ENCODE measurements around the gene SUPT4H1. TPM values are rescaled to one million over a fixed set of nuclear protein-coding genes. Genes with fewer than 3 reads are reported as not detected.
A peak's percentile ranks its signal among the peaks of the same experiment; 100 is the strongest.

The SUPT4H1 gene
- total RNA-seq, 1 experiment from 2014 or later, result 53.8 TPM

- TF ChIP-seq SIN3A (IDR thresholded peaks at IDR 0.05; ENCODE audit: borderline replicate concordance, insufficient read depth, low read depth, low read length) (no peak), POLR2AphosphoS5 (IDR thresholded peaks at IDR 0.05; ENCODE audit: low read depth, low read length) (no peak), TCF7L2 (IDR thresholded peaks at IDR 0.05; ENCODE audit: low read depth, low read length) (no peak)
- TF ChIP-seq, protein P1, sequence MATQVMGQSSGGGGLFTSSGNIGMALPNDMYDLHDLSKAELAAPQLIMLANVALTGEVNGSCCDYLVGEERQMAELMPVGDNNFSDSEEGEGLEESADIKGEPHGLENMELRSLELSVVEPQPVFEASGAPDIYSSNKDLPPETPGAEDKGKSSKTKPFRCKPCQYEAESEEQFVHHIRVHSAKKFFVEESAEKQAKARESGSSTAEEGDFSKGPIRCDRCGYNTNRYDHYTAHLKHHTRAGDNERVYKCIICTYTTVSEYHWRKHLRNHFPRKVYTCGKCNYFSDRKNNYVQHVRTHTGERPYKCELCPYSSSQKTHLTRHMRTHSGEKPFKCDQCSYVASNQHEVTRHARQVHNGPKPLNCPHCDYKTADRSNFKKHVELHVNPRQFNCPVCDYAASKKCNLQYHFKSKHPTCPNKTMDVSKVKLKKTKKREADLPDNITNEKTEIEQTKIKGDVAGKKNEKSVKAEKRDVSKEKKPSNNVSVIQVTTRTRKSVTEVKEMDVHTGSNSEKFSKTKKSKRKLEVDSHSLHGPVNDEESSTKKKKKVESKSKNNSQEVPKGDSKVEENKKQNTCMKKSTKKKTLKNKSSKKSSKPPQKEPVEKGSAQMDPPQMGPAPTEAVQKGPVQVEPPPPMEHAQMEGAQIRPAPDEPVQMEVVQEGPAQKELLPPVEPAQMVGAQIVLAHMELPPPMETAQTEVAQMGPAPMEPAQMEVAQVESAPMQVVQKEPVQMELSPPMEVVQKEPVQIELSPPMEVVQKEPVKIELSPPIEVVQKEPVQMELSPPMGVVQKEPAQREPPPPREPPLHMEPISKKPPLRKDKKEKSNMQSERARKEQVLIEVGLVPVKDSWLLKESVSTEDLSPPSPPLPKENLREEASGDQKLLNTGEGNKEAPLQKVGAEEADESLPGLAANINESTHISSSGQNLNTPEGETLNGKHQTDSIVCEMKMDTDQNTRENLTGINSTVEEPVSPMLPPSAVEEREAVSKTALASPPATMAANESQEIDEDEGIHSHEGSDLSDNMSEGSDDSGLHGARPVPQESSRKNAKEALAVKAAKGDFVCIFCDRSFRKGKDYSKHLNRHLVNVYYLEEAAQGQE (IDR thresholded peaks at IDR 0.05; ENCODE audit: insufficient read depth in 1 of 2, low read depth in 2 of 2, low read length in 1 of 2), result no peak
- TF ChIP-seq, protein P2, sequence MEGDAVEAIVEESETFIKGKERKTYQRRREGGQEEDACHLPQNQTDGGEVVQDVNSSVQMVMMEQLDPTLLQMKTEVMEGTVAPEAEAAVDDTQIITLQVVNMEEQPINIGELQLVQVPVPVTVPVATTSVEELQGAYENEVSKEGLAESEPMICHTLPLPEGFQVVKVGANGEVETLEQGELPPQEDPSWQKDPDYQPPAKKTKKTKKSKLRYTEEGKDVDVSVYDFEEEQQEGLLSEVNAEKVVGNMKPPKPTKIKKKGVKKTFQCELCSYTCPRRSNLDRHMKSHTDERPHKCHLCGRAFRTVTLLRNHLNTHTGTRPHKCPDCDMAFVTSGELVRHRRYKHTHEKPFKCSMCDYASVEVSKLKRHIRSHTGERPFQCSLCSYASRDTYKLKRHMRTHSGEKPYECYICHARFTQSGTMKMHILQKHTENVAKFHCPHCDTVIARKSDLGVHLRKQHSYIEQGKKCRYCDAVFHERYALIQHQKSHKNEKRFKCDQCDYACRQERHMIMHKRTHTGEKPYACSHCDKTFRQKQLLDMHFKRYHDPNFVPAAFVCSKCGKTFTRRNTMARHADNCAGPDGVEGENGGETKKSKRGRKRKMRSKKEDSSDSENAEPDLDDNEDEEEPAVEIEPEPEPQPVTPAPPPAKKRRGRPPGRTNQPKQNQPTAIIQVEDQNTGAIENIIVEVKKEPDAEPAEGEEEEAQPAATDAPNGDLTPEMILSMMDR (IDR thresholded peaks at IDR 0.05), result no peak
- DNase-seq (ENCODE audit: low read depth, low spot score) (no peak), ATAC-seq (0 out of 2 replicates have a peak, but pooled peaks have one; percentile 28)
- BruUV-seq (replicated peaks), result no TSS peak
- H3K4me1 ChIP-seq (ENCODE audit: control insufficient read depth, insufficient read depth, low read length), result no peaks in the 10 kb centered on the region
- POLR2A ChIA-PET, result no interaction called here
- CTCF ChIA-PET, result no interaction called here
- H3K4me3 ChIP-seq (ENCODE audit: low read depth in 2 of 2, low read length in 2 of 2), result no peak overlapping the region
- no peaks in the 10 kb centered on the region for H3K9me3 ChIP-seq (ENCODE audit: control insufficient read depth, insufficient read depth, low read depth, low read length)
- intact Hi-C loops (cut with micrococcal nuclease; ENCODE audit: unreplicated experiment) (no loop called here), in situ Hi-C loops (cut with HindIII; ENCODE audit: low pct_unique_long_range_greater_than_20kb, low sequenced_read_pairs) (no loop called here)
- H3K27ac ChIP-seq (ENCODE audit: low read length), result no peak overlapping the region
- no peaks in the 10 kb centered on the region for H3K36me3 ChIP-seq (ENCODE audit: control insufficient read depth, insufficient read depth, low read length)
- no peaks in the 10 kb centered on the region for H3K27me3 ChIP-seq (ENCODE audit: control insufficient read depth, insufficient read depth, low read length)
Measured at GRCh38 chr17:58304750-58305486, 47.1 kb downstream of the SUPT4H1 start.

GRCh38 chr17:58303971-58304749, 47.8 kb downstream of the SUPT4H1 start:
- CTCF ChIA-PET, result interaction anchor here (0.6 kb wide), 1 partner anchor 105 kb away, joined by 4 read pairs; no protein-coding TSS in a partner anchor
- ATAC-seq (peak; percentile 84), DNase-seq (ENCODE audit: low read depth, low spot score) (peak; percentile 8)
- Histone ChIP-seq H3K27ac (ENCODE audit: low read length) (no peak overlapping the region), H3K27me3 (ENCODE audit: control insufficient read depth, insufficient read depth, low read length) (no peaks in the 10 kb centered on the region), H3K4me1 (ENCODE audit: control insufficient read depth, insufficient read depth, low read length) (no peaks in the 10 kb centered on the region), H3K4me3 (ENCODE audit: low read depth in 2 of 2, low read length in 2 of 2) (no peak overlapping the region), H3K9me3 (ENCODE audit: control insufficient read depth, insufficient read depth, low read depth, low read length) (no peaks in the 10 kb centered on the region), H3K36me3 (ENCODE audit: control insufficient read depth, insufficient read depth, low read length) (no peaks in the 10 kb centered on the region)
- TF ChIP-seq SIN3A (IDR thresholded peaks at IDR 0.05; ENCODE audit: borderline replicate concordance, insufficient read depth, low read depth, low read length), result no peak
- TF ChIP-seq TCF7L2 (IDR thresholded peaks at IDR 0.05; ENCODE audit: low read depth, low read length), result no peak
- no peak for TF ChIP-seq POLR2AphosphoS5 (IDR thresholded peaks at IDR 0.05; ENCODE audit: low read depth, low read length)
- TF ChIP-seq, protein P2 (IDR thresholded peaks at IDR 0.05), result peak; percentile 78
- TF ChIP-seq, protein P1 (IDR thresholded peaks at IDR 0.05; ENCODE audit: insufficient read depth in 1 of 2, low read depth in 2 of 2, low read length in 1 of 2), result no peak
- in situ Hi-C loops (cut with HindIII; ENCODE audit: low pct_unique_long_range_greater_than_20kb, low sequenced_read_pairs) (no loop called here), intact Hi-C loops (cut with micrococcal nuclease; ENCODE audit: unreplicated experiment) (no loop called here)
- no TSS peak for BruUV-seq (replicated peaks)
- POLR2A ChIA-PET, result no interaction called here

Data from Panc1 (cell line).